HFF-Myc (cell line): ENCODE results near the gene HSD17B8.

ENCODE experiments used
- DNase-seq: peaks from one replicate; pipeline ENCODE4 v3.0.0-alpha.2; 2011; ENCODE audit warnings: low read depth; ENCODE audit errors: extremely low read depth
- H3K4me3 ChIP-seq: replicated peaks from 2 replicates; pipeline ENCODE4 v1.5.1; 2011; ENCODE audit warnings: low read depth, mild to moderate bottlenecking, control low read depth, low read length
- CTCF ChIP-seq: IDR thresholded peaks from 2 replicates; pipeline ENCODE4 v1.5.1; 2012; ENCODE audit warnings: mild to moderate bottlenecking, low read depth, low read length, control low read depth; ENCODE audit errors: missing control alignments

HSD17B8 gene

DNA sequence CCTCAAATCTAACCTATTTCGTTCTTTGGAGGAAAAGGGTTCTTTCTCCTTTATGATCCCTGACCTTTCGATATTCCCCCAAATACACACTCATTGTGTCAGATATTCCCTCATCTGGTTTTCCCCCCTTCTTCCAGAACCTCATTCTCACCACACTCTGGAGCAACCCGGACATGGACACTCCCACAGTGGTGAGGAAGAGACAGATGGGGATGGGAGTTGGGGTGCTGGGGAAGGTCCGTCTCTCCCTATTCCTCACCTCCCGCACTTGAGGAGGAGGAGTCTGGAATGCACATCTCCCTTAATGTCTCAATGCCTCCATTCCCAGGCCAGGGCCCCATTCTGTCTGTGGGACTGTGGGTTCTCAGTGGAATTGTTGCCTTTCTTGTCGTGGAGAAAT lies 2.5 kb upstream of the HSD17B8 start:
- TF ChIP-seq CTCF = no peak
- DNase-seq = no peak
- peak overlapping the region; percentile 85 for H3K4me3 ChIP-seq

DNA sequence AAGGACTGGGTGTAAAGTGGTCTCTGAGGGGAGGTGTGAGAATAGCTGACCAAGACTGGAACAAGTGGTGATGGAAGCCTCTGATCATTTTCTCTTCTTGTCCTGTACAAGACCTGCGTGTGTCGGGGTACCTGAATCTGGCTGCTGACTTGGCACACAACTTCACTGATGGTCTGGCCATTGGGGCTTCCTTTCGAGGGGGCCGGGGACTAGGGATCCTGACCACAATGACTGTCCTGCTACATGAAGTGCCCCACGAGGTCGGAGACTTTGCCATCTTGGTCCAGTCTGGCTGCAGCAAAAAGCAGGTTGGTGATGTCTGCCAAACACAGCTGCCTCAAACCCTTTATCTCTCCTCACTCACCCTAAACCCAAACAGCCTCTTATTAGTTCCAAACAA lies 1.7 kb upstream of the HSD17B8 start:
- H3K4me3 ChIP-seq = peak overlapping the region; percentile 85
- TF ChIP-seq CTCF = no peak

GRCh38 chr6:33203443-33204164 lies 851 bp upstream of the HSD17B8 start:
- H3K4me3 ChIP-seq = no peak overlapping the region
- TF ChIP-seq CTCF = no peak
- no peak for DNase-seq

More for the DNA sequence above, 1.7 kb upstream of the HSD17B8 start:
- no peak for DNase-seq

DNA sequence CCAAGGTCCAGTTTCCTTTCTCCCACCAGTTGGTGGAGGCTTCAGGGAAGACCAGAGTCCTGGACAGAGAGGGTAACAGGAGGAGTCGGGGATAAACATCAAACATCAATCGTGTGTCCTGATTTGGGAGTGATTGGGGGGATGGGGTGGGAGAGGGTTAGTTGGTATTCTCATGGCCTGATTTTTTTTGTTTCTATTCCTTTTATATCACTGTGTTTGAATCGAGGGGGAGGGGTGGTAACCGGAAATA lies 365 bp upstream of the HSD17B8 start:
- DNase-seq = no peak
- no peak for TF ChIP-seq CTCF
- no peak overlapping the region for H3K4me3 ChIP-seq

- no peak for TF ChIP-seq CTCF
- peak overlapping the region; percentile 59 for H3K4me3 ChIP-seq
- no peak for DNase-seq
Observed at GRCh38 chr6:33205191-33206026, 954 bp downstream of the HSD17B8 start.

- no peak overlapping the region for H3K4me3 ChIP-seq
- DNase-seq = no peak
- TF ChIP-seq CTCF = no peak
Observed at GRCh38 chr6:33206027-33206863, 1.8 kb downstream of the HSD17B8 start.
